ENCODE measurements around the gene ISL1. TPM values are rescaled to one million over a fixed set of nuclear protein-coding genes. Genes with fewer than 3 reads are reported as not detected.
A peak's percentile ranks its signal among the peaks of the same experiment; 100 is the strongest.

Gene ISL1
- total RNA-seq, 2 experiments from 2014 or later, result not detected

DNA sequence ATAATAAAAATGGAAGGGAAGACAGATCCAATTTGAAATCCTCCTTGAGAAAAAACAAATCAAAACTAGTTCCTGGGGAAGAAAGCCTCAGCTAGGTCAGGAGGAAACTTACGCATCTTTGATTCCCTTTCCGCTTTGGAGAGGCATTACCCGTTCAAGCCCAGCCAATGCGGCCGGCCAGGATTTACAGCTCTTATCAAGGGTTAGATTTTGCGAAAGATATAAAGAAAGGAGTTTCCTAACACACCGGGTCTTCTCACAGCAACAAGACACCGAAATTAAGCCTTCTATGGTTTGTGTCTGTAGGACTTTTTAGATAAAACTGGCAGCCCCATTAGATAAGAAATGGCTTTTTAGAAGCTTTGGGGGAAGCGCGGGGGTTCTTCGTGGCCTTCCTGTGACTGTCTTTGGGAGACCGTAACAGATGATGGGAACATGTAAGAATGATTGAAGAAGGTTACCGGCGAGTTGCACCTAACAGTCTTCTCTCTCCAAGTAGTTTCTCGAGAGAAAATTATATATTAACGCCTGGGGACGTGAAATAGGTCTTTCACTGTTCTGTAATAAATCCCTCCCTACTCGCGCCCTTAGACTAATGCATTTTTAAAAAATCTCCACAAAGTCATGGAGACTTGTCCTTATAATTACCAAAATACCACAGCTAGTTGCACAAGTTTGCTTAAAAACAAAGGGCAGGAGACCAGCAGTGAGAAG is 1.3 kb upstream of the ISL1 start:
- DNase-seq, result no peak
- peaks cover 7% of the 10 kb centered on the region for H3K4me1 Mint-ChIP-seq
- no peak overlapping the region for H3K4me3 Mint-ChIP-seq
- H3K36me3 Mint-ChIP-seq, result peaks cover 5% of the 10 kb centered on the region
- H3K9me3 Mint-ChIP-seq, result peaks cover 2% of the 10 kb centered on the region
- peak overlapping the region; percentile 38 for H3K27ac Mint-ChIP-seq
- peaks cover 99% of the 10 kb centered on the region for H3K27me3 Mint-ChIP-seq

DNA sequence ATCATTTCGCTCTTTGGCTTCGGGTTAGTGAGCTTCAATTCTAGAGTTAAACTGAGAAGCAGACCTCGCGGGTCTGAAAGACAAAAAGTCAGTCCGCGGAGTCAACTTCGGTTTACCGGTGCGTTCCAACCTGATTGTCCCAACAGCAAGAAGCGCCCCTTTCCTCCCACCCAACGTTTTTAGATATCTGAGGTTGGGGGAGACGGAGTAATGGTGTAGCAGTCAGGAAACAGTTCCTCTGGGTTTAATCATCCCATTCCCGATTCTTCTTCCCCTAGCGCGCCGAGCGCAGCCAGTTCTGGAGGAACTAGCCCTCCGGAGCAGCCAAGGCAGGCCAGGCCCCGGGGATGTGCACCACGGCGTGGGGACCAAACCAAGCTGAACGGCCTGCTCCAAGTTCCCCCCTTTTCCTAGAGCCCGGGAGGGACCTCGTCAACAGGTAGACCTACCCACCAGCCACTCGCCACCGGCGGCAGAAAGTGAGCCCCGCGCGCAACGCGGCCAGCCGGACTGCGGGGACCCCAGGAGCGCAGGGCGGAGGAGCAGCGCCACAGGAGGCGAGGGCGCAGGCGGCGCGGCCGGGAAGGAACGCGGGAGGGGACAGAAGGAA is 622 bp upstream of the ISL1 start:
- Mint-ChIP-seq H3K4me3 (no peak overlapping the region), H3K9me3 (peaks cover 3% of the 10 kb centered on the region), H3K4me1 (peaks cover 7% of the 10 kb centered on the region), H3K36me3 (peaks cover 5% of the 10 kb centered on the region), H3K27me3 (peaks cover 99% of the 10 kb centered on the region), H3K27ac (no peak overlapping the region)
- DNase-seq, result no peak

DNA sequence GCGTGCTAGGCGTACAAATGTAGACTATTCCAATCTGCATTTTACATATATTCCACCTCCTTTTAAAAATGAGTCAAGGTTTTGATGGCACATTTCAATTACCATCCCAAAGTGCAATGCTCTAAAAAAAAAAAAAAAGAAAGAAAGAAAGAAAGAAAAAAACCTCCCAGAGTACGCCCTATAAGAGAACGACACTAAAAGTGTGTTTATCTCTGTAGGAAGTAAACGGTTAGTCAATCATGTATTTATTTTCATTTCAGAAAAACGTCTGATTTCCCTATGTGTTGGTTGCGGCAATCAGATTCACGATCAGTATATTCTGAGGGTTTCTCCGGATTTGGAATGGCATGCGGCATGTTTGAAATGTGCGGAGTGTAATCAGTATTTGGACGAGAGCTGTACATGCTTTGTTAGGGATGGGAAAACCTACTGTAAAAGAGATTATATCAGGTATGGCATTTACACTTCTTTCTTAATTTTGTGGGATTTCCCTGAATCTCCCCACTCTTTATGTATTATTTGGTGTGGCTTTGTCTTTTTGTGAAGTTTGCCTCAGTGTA is 1.1 kb downstream of the ISL1 start:
- Mint-ChIP-seq H3K4me3 (no peak overlapping the region), H3K4me1 (peaks cover 2% of the 10 kb centered on the region), H3K27ac (no peak overlapping the region), H3K36me3 (no peaks in the 10 kb centered on the region), H3K27me3 (peaks cover 97% of the 10 kb centered on the region), H3K9me3 (peaks cover 1% of the 10 kb centered on the region)
- DNase-seq, result no peak

DNA sequence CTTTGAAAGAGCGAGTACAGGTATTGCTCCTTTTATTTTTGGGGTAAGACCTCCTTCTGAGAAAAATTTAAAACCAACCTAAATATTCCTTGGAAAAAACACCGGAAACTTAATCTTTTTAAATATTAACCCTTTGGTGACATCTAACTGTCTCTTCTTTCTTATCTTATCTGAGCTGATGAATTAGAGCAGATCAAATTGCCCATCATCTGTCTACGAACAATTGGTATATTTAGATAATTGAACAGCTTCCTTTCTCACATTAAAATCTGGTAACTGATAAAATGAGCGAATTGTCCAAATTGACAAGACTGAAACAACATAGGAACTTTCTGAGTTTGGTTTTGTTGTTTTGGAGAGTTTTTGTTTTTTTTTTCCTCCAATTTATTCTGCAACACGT is 2.0 kb downstream of the ISL1 start:
- H3K27ac Mint-ChIP-seq, result no peak overlapping the region
- peaks cover 95% of the 10 kb centered on the region for H3K27me3 Mint-ChIP-seq
- peaks cover 2% of the 10 kb centered on the region for H3K4me1 Mint-ChIP-seq

DNA sequence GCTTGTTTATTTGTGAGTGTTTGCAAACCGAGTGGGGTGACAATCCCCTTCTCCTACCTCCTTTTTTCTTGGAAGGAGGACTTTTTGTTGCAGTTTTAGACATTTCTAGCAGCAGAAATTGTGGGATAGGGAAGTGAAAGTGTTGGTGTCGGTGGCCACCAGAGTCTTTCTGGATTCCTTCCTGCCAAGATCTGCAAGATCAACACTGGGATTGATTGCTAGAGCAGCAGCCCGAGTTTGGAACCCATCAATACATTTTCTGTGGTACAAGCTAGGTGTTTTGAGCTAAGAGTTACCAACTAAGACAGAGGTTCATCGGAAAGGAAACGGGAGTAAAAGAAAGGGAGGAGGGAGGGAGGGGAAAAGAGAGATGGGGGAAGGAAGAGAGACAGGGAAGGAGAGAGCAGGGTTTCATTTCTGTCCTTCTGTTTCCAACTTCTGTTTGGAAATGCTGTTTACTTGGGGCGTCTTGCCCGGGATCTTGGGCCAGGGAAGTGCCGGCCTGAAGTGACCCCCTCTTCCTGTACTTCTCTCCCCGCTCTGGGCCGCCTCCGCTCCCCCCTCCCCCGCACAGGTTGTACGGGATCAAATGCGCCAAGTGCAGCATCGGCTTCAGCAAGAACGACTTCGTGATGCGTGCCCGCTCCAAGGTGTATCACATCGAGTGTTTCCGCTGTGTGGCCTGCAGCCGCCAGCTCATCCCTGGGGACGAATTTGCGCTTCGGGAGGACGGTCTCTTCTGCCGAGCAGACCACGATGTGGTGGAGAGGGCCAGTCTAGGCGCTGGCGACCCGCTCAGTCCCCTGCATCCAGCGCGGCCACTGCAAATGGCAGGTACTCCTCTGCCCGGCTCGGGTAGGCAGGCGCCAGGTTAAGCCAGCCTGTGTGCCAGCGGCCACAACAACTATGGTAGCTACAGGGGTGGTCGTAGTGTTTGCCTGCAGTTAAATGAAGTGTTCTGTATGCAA is 4.0 kb downstream of the ISL1 start:
- peaks cover 90% of the 10 kb centered on the region for H3K27me3 Mint-ChIP-seq
- DNase-seq, result no peak
- no peaks in the 10 kb centered on the region for H3K36me3 Mint-ChIP-seq
- no peak overlapping the region for H3K27ac Mint-ChIP-seq
- no peaks in the 10 kb centered on the region for H3K4me1 Mint-ChIP-seq
- H3K4me3 Mint-ChIP-seq, result no peak overlapping the region
- peaks cover 1% of the 10 kb centered on the region for H3K9me3 Mint-ChIP-seq

More for the DNA sequence above, 2.0 kb downstream of the ISL1 start:
- Mint-ChIP-seq H3K9me3 (peaks cover 1% of the 10 kb centered on the region), H3K4me3 (no peak overlapping the region), H3K36me3 (no peaks in the 10 kb centered on the region)
- no peak for DNase-seq

DNA sequence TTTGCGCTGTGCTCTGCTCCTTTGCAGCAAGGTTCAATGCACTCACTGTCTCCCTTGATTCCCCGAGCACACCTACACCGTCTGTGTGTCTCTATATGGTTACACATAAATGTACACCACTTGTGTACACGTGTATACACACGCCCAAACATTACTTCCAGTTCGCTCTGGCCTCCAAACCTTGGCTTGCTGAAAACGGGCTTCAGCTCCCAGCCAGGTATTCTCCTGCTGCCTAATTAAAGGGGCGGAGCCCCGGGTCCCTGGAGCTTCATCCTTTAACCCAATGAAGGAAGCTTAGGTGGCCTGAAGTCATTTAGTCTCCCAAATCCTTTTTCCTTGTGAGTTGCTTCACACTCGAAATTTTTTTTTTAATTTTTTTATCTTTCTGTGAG is 4.6 kb downstream of the ISL1 start:
- Mint-ChIP-seq H3K4me3 (no peak overlapping the region), H3K27ac (no peak overlapping the region), H3K36me3 (no peaks in the 10 kb centered on the region), H3K9me3 (peaks cover 5% of the 10 kb centered on the region), H3K4me1 (no peaks in the 10 kb centered on the region), H3K27me3 (peaks cover 89% of the 10 kb centered on the region)
- no peak for DNase-seq

DNA sequence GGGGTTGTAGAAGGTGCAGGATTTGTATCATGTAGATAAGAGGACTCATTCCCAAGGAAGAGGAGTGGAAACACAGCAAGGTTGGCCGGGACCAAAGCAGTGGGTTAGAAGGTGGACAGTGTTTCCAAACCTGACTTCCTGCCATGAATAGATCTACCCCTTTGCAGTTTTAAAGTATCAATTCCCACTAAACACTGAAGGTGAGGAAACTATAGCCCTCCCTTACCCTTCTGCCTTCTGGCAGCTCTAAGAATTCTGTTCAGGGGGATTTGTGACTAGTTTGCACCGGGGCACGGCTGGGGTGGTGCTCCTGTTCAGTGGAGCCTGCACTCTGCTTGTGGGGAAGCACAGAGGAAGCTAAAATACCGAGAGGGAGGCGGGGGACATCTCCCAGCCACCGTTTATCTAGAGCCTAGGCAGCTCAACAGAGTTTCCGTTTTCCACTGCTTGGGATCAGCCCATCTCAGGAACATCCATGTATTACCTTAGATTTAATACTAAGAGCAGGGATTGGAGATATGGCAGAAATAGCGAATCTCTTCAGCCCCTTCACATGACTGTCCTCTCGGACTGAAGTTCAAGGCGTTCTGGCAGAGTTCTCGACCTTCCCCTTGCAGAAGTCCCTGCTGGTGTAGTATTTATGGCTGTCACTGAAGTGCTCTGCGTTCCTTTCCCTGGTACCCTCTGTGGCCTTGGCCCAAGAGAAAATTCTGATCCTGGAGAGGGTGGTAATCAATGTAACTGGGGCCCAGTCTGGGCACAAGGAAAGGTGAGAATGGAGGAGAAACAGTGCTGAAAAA is 5.4 kb downstream of the ISL1 start:
- Mint-ChIP-seq H3K4me3 (no peak overlapping the region), H3K9me3 (peaks cover 5% of the 10 kb centered on the region), H3K27ac (no peak overlapping the region), H3K4me1 (no peaks in the 10 kb centered on the region), H3K27me3 (peaks cover 83% of the 10 kb centered on the region), H3K36me3 (no peaks in the 10 kb centered on the region)
- no peak for DNase-seq

DNA sequence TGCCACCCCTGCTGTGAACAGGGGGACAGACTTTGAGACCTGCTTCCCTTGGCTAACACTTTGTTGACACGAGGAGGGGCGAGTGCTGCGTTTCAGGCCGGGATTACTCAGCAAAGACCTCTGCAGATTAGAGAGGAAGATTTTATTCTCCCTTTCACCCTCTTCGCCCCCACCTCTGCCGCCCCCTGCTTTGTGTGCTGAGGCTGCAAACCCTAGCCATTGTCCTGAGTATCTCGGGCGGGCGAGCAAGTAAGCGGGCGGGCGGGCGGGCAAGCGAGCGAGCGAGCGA is 6.0 kb downstream of the ISL1 start:
- no peak overlapping the region for H3K4me3 Mint-ChIP-seq
- H3K4me1 Mint-ChIP-seq, result no peaks in the 10 kb centered on the region
- no peak for DNase-seq
- peaks cover 5% of the 10 kb centered on the region for H3K9me3 Mint-ChIP-seq
- no peak overlapping the region for H3K27ac Mint-ChIP-seq
- peaks cover 78% of the 10 kb centered on the region for H3K27me3 Mint-ChIP-seq
- H3K36me3 Mint-ChIP-seq, result no peaks in the 10 kb centered on the region

DNA sequence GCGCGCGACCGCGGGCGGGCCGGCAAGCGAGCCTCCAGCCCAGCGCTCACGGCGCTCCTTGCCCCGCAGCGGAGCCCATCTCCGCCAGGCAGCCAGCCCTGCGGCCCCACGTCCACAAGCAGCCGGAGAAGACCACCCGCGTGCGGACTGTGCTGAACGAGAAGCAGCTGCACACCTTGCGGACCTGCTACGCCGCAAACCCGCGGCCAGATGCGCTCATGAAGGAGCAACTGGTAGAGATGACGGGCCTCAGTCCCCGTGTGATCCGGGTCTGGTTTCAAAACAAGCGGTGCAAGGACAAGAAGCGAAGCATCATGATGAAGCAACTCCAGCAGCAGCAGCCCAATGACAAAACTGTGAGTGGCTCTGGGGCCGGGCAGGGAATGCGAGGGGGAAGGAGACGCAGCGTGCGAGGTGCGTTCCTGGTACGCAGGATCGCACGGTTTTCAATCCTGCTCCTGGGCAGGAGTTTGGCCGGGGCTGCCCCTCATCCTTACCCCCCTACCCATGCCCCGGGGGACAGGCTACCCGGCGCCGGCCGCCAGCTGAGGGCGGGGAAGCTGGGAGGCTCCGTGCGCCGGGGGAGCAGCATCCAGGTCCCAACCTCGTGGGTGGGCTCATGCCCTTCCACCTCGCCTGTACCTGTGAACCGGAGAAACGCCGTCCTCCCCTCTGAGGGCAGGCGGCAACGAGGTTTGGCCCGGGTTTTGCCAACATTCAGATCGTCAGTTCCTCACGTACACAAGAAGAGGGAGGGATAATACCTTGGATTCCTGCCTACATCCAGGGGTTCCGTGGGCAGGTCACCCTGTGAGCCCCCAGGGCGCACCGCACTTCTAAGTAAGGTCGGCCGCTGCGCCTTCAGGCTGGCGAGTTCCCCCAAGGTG is 6.6 kb downstream of the ISL1 start:
- Mint-ChIP-seq H3K4me3 (no peak overlapping the region), H3K27me3 (peaks cover 75% of the 10 kb centered on the region), H3K36me3 (no peaks in the 10 kb centered on the region), H3K27ac (no peak overlapping the region), H3K4me1 (no peaks in the 10 kb centered on the region), H3K9me3 (peaks cover 5% of the 10 kb centered on the region)
- DNase-seq, result no peak

DNA sequence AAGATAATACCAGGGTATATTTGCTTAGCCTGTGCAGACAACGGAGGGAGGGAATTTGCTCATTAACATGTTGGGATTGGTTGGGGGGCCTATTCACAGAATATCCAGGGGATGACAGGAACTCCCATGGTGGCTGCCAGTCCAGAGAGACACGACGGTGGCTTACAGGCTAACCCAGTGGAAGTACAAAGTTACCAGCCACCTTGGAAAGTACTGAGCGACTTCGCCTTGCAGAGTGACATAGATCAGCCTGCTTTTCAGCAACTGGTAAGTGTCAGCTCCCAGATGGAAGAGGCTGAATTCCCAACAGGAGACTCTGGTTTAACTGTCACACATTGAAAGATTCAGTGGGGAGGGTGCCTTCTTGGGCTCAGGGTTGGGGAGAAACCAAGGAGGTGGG is 7.9 kb downstream of the ISL1 start:
- Mint-ChIP-seq H3K36me3 (no peaks in the 10 kb centered on the region), H3K4me1 (no peaks in the 10 kb centered on the region), H3K9me3 (peaks cover 5% of the 10 kb centered on the region), H3K4me3 (no peak overlapping the region), H3K27me3 (peaks cover 76% of the 10 kb centered on the region), H3K27ac (no peak overlapping the region)
- DNase-seq, result no peak

DNA sequence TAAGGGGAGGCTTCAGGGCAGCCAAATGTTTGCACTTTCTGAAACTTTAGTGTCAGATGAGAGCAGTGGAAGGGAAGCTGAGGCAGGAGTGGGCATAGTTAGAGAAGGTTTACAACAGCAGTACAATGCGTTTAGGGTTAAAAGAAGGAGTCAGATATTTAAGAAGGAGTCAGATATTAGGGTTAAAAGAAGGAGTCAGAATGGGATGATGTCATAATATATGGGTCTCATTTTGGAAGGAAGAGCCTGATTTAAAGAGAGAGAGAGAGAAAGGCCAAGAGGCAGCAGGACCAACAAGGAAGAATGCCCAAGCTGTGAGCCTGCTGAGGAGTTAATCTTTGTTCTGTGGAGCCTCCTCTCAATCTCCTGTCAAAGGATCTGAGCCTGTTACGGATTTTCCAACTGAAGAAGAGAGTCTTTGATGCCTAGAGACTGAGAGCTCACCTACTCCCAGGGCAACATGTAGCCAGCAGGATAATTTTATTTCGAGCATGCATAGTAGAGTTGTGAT is 9.5 kb downstream of the ISL1 start:
- H3K4me1 Mint-ChIP-seq, result no peaks in the 10 kb centered on the region
- no peak overlapping the region for H3K27ac Mint-ChIP-seq
- no peak overlapping the region for H3K4me3 Mint-ChIP-seq
- H3K27me3 Mint-ChIP-seq, result peaks cover 72% of the 10 kb centered on the region
- H3K9me3 Mint-ChIP-seq, result peaks cover 4% of the 10 kb centered on the region
- no peaks in the 10 kb centered on the region for H3K36me3 Mint-ChIP-seq
- DNase-seq, result no peak

DNA sequence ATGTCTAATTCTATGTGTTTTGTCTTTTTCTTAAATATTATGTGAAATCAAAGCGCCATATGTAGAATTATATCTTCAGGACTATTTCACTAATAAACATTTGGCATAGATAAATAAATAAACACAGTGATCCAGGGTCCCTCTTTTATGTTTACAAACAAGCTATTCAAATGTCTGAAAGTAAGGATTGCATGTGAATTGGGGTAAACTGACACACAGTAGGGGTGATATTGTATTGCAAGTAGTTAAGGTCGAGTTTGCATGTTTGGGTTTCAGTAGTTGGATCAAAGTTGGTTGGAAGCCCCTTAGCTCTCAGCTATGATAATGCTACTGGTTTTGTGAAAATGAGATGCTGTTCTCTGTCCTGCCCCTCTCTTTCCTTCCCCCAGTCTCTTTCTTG is 11.4 kb downstream of the ISL1 start:
- Mint-ChIP-seq H3K9me3 (peaks cover 4% of the 10 kb centered on the region), H3K4me1 (no peaks in the 10 kb centered on the region), H3K36me3 (no peaks in the 10 kb centered on the region), H3K27me3 (peaks cover 72% of the 10 kb centered on the region), H3K27ac (no peak overlapping the region), H3K4me3 (no peak overlapping the region)
- no peak for DNase-seq

DNA sequence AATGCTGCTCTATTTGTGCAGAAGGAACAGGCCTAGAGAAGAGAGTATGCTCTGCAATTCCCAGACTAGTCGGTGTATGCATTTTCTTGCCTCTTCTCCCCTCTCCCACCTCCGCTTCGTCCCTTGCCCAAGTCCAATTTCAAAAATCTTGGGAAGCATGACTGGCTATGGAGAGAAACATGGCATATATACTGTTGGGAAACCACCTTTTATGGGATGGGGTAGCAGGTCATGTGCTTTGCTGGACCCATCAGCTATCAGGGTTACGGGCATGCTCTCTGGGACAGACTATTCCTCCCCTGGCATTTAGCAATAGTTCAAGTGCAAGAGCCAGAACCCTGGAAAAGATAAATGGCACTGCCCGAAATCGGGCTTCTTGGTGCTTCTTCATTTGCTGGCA is 12.0 kb downstream of the ISL1 start:
- DNase-seq, result no peak
- H3K4me3 Mint-ChIP-seq, result no peak overlapping the region
- H3K27me3 Mint-ChIP-seq, result peaks cover 73% of the 10 kb centered on the region
- no peak overlapping the region for H3K27ac Mint-ChIP-seq
- H3K36me3 Mint-ChIP-seq, result no peaks in the 10 kb centered on the region
- peaks cover 7% of the 10 kb centered on the region for H3K9me3 Mint-ChIP-seq
- no peaks in the 10 kb centered on the region for H3K4me1 Mint-ChIP-seq

All from activated naive CD8-positive, alpha-beta T cell treated with anti-CD3 and anti-CD28 coated beads for 36 hours (primary cell).